SHP77 (cell line): ENCODE results near the gene IFITM1.
"Not testable (repeated sequence)": the region's sequence is repeated elsewhere in the genome, so short reads cannot be mapped to it uniquely, and the experiment has no call there.

Experiments
- DNase-seq, 2 experiments: peaks; one replicate each; lab custom pipeline; 2025; lab: John Stamatoyannopoulos, UW

Gene IFITM1

GRCh38 chr11:282630-283360 is 31.0 kb upstream of the IFITM1 start:
- DNase-seq: no peak

GRCh38 chr11:283405-284104 is 30.3 kb upstream of the IFITM1 start:
- no peak for DNase-seq

- DNase-seq: no peak
Observed at GRCh38 chr11:284105-285020, 29.5 kb upstream of the IFITM1 start.

GRCh38 chr11:285021-285893 is 28.6 kb upstream of the IFITM1 start:
- no peak for DNase-seq

GRCh38 chr11:285894-286220 is 28.0 kb upstream of the IFITM1 start:
- no peak for DNase-seq

GRCh38 chr11:286977-287820 is 26.6 kb upstream of the IFITM1 start:
- DNase-seq: not testable (repeated sequence)

- DNase-seq: no peak
Observed at GRCh38 chr11:287821-288477, 25.9 kb upstream of the IFITM1 start.

- no peak for DNase-seq
Observed at GRCh38 chr11:288478-289397, 25.1 kb upstream of the IFITM1 start, which contains the start of gene PGGHG. TSS of gene PGGHG (plus strand) at chr11:289126. CDS start at chr11:289817, 691 bp downstream.

- no peak for DNase-seq
Observed at GRCh38 chr11:289398-289711, 24.5 kb upstream of the IFITM1 start.

- DNase-seq: no peak
Observed at GRCh38 chr11:289712-290620, 23.9 kb upstream of the IFITM1 start.

- DNase-seq: no peak
Observed at GRCh38 chr11:290621-291231, 23.1 kb upstream of the IFITM1 start.

- DNase-seq: no peak
Observed at GRCh38 chr11:291281-292210, 22.3 kb upstream of the IFITM1 start.

GRCh38 chr11:292211-293121 is 21.4 kb upstream of the IFITM1 start:
- no peak for DNase-seq

- no peak for DNase-seq
Observed at GRCh38 chr11:293271-293851, 20.5 kb upstream of the IFITM1 start.
